NCI-H2081 treated with DMSO at 0.1 percent for 48 hours (cell line): ENCODE data around the gene HBA2.
"Not testable (repeated sequence)": the region's sequence is repeated elsewhere in the genome, so short reads cannot be mapped to it uniquely, and the experiment has no call there.

Experiments
- DNase-seq: peaks from one replicate; lab custom pipeline; 2025; lab: John Stamatoyannopoulos, UW

The HBA2 gene

GRCh38 chr16:172374-172941 lies at the start of gene HBA2:
Gene HBA2 (plus strand): TSS chr16:172876. CDS start chr16:172913, 37 bp downstream.
- not testable (repeated sequence) for DNase-seq

- DNase-seq: not testable (repeated sequence)
Measured at GRCh38 chr16:123558-124350, 48.9 kb upstream of the HBA2 start.

- no peak for DNase-seq
Measured at GRCh38 chr16:125011-125410, 47.7 kb upstream of the HBA2 start.

- no peak for DNase-seq
Measured at GRCh38 chr16:129075-129474, 43.6 kb upstream of the HBA2 start.

GRCh38 chr16:130533-131173 lies 42.0 kb upstream of the HBA2 start:
- no peak for DNase-seq

- DNase-seq: no peak
Measured at GRCh38 chr16:132120-132519, 40.6 kb upstream of the HBA2 start.

- DNase-seq: no peak
Measured at GRCh38 chr16:133716-134115, 39.0 kb upstream of the HBA2 start.

- no peak for DNase-seq
Measured at GRCh38 chr16:138049-138417, 34.6 kb upstream of the HBA2 start.

- no peak for DNase-seq
Measured at GRCh38 chr16:140175-140857, 32.4 kb upstream of the HBA2 start.

GRCh38 chr16:142405-142967 lies 30.2 kb upstream of the HBA2 start:
- DNase-seq: no peak

GRCh38 chr16:143047-143446 lies 29.6 kb upstream of the HBA2 start:
- no peak for DNase-seq

GRCh38 chr16:143456-143855 lies 29.2 kb upstream of the HBA2 start:
- DNase-seq: no peak

GRCh38 chr16:144797-145252 lies 27.9 kb upstream of the HBA2 start:
- DNase-seq: no peak

- DNase-seq: no peak
Measured at GRCh38 chr16:146646-147045, 26.0 kb upstream of the HBA2 start.

- DNase-seq: no peak
Measured at GRCh38 chr16:149024-149660, 23.5 kb upstream of the HBA2 start.

GRCh38 chr16:152141-153128 lies 20.2 kb upstream of the HBA2 start, which contains the start of gene HBZ:
Gene HBZ (plus strand): TSS chr16:152644. CDS start chr16:152910, 266 bp downstream.
- DNase-seq: no peak

- not testable (repeated sequence) for DNase-seq
Measured at GRCh38 chr16:153129-153521, 19.6 kb upstream of the HBA2 start.

- DNase-seq: not testable (repeated sequence)
Measured at GRCh38 chr16:153550-154216, 19.0 kb upstream of the HBA2 start.

GRCh38 chr16:154217-155030 lies 18.3 kb upstream of the HBA2 start:
- DNase-seq: no peak
